ENCODE measurements around the gene DIP2C. TPM values are rescaled to one million over a fixed set of nuclear protein-coding genes. Genes with fewer than 3 reads are reported as not detected.

Gene DIP2C
- polyA plus RNA-seq, 3 donors: 0.11 TPM; not detected in 2

DNA sequence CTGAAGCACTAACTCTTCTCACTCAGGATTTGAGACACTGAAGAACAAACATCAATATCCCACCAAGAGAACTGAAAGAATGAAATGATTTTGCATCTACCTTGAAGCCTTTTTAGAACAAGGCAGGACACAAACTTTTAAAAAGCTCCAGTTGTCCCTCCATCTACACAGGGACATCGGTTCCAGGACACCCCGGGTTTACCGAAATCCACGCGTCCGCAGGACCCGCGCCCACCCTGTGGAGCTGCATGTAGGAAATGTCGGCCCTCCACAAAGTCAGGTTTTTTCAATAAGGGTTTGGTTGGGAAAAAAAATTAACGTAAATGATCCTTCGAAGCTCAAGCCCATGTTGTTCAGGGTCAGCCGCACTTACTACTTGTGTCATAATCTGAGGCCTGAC lies 94.0 kb downstream of the DIP2C start:
- Mint-ChIP-seq H3K27me3 (ENCODE audit: low read depth in 3 of 3) (peaks cover 12 to 29% (median 23%) of the 10 kb centered on the region in 3 donors), H3K36me3 (no peaks in the 10 kb centered on the region), H3K4me3 (no peak overlapping the region), H3K27ac (no peak overlapping the region), H3K4me1 (no peaks in the 10 kb centered on the region), H3K9me3 (peaks cover 0 to 4% (median 0%) of the 10 kb centered on the region in 7 donors)
- Histone ChIP-seq H3K79me2 (ENCODE audit: insufficient read depth, low read length) (no peaks in the 10 kb centered on the region), H3K9ac (ENCODE audit: insufficient read depth, low read length, poor library complexity, severe bottlenecking) (no peak overlapping the region), H3K27me3 (ENCODE audit: control insufficient read depth in 2 of 2, insufficient read depth in 2 of 2, low read length in 2 of 2) (no peaks in the 10 kb centered on the region), H3K9me3 (replicated peaks in 1 of 2; ENCODE audit: control insufficient read depth in 1 of 2, insufficient read depth in 1 of 2, low read length in 2 of 2) (no peaks in the 10 kb centered on the region), H3K4me2 (replicated peaks; ENCODE audit: extremely low read depth, low read length, poor library complexity, severe bottlenecking) (no peak overlapping the region), H3K27ac (ENCODE audit: low read depth in 1 of 2, low read length in 2 of 2) (no peak overlapping the region), H2AFZ (ENCODE audit: insufficient read depth, low read depth, low read length, poor library complexity, severe bottlenecking) (no peak overlapping the region), H3K4me1 (ENCODE audit: control insufficient read depth in 1 of 2, insufficient read depth in 2 of 2, low read length in 2 of 2) (no peaks in the 10 kb centered on the region), H3K36me3 (replicated peaks in 1 of 2; ENCODE audit: control insufficient read depth in 1 of 2, insufficient read depth in 2 of 2, low read length in 2 of 2) (no peaks in the 10 kb centered on the region), H4K20me1 (ENCODE audit: insufficient read depth, low read length) (no peaks in the 10 kb centered on the region), H3K4me3 (replicated peaks in 1 of 3; ENCODE audit: low read depth in 2 of 3, low read length in 3 of 3) (no peak overlapping the region)
- intact Hi-C loops (cut with micrococcal nuclease): no loop called here
- TF ChIP-seq, protein P1, sequence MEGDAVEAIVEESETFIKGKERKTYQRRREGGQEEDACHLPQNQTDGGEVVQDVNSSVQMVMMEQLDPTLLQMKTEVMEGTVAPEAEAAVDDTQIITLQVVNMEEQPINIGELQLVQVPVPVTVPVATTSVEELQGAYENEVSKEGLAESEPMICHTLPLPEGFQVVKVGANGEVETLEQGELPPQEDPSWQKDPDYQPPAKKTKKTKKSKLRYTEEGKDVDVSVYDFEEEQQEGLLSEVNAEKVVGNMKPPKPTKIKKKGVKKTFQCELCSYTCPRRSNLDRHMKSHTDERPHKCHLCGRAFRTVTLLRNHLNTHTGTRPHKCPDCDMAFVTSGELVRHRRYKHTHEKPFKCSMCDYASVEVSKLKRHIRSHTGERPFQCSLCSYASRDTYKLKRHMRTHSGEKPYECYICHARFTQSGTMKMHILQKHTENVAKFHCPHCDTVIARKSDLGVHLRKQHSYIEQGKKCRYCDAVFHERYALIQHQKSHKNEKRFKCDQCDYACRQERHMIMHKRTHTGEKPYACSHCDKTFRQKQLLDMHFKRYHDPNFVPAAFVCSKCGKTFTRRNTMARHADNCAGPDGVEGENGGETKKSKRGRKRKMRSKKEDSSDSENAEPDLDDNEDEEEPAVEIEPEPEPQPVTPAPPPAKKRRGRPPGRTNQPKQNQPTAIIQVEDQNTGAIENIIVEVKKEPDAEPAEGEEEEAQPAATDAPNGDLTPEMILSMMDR (IDR thresholded peaks at IDR 0.05): no peak
- no peak for DNase-seq
- WGBS (ENCODE audit: insufficient coverage): 98% methylated on average over 6 of the region's 12 CpGs

DNA sequence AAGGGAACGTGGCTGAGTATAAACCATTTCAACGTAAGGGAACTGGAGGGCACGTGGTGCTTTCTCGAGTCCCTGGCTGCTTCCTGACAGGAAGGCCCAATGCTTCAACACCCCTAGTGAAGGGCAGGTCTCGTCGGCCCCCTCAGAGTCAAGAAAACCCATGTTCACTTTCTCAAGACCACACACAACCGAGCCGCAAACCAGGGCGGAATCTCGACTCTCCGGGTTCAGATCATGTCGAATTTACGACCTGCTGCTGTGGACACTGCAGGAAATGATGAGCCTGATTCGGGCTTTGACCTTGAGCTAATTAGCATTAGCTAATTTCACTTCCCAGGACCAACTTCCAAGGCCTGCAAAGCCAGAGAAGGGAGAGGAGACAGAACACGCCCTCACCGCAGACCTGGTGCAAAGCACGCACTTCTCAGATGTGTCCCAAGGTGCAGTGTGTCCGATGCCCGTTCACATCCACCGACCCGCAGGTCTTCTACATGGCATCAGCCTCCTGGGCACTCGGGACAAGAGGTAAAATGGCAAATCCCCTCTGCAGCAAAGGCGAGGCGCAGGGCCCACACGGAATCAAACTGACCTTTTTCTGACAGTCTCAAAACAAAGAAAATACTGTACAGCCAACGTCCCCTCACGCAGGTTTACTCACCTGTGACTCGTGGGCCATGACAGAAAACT lies 94.7 kb downstream of the DIP2C start:
- TF ChIP-seq, protein P1 (IDR thresholded peaks at IDR 0.05): no peak
- no peak overlapping the region for H3K4me3 Mint-ChIP-seq
- intact Hi-C loops (cut with micrococcal nuclease): no loop called here
- no peak overlapping the region for H3K4me2 ChIP-seq (replicated peaks; ENCODE audit: extremely low read depth, low read length, poor library complexity, severe bottlenecking)
- no peaks in the 10 kb centered on the region for H3K4me1 ChIP-seq (ENCODE audit: control insufficient read depth in 1 of 2, insufficient read depth in 2 of 2, low read length in 2 of 2)
- H3K9me3 ChIP-seq (replicated peaks in 1 of 2; ENCODE audit: control insufficient read depth in 1 of 2, insufficient read depth in 1 of 2, low read length in 2 of 2): no peaks in the 10 kb centered on the region
- peaks cover 15 to 26% (median 23%) of the 10 kb centered on the region in 3 donors for H3K27me3 Mint-ChIP-seq (ENCODE audit: low read depth in 3 of 3)
- H3K36me3 ChIP-seq (replicated peaks in 1 of 2; ENCODE audit: control insufficient read depth in 1 of 2, insufficient read depth in 2 of 2, low read length in 2 of 2): no peaks in the 10 kb centered on the region
- no peaks in the 10 kb centered on the region for H4K20me1 ChIP-seq (ENCODE audit: insufficient read depth, low read length)
- no peak overlapping the region for H3K4me3 ChIP-seq (replicated peaks in 1 of 3; ENCODE audit: low read depth in 2 of 3, low read length in 3 of 3)
- no peak overlapping the region for H3K27ac ChIP-seq (ENCODE audit: low read depth in 1 of 2, low read length in 2 of 2)
- H3K4me1 Mint-ChIP-seq: no peaks in the 10 kb centered on the region
- no peak for DNase-seq
- H3K27me3 ChIP-seq (ENCODE audit: control insufficient read depth in 2 of 2, insufficient read depth in 2 of 2, low read length in 2 of 2): no peaks in the 10 kb centered on the region
- H3K27ac Mint-ChIP-seq: no peak overlapping the region
- H3K79me2 ChIP-seq (ENCODE audit: insufficient read depth, low read length): no peaks in the 10 kb centered on the region
- H2AFZ ChIP-seq (ENCODE audit: insufficient read depth, low read depth, low read length, poor library complexity, severe bottlenecking): no peak overlapping the region
- WGBS (ENCODE audit: insufficient coverage): 90% methylated on average over 18 of the region's 28 CpGs
- no peaks in the 10 kb centered on the region for H3K36me3 Mint-ChIP-seq
- H3K9ac ChIP-seq (ENCODE audit: insufficient read depth, low read length, poor library complexity, severe bottlenecking): no peak overlapping the region
- peaks cover 0 to 4% (median 0%) of the 10 kb centered on the region in 7 donors for H3K9me3 Mint-ChIP-seq

Data from CD14-positive monocyte (primary cell).